HepG2 (cell line): ENCODE data around the gene DTWD2. TPM values are rescaled to one million over a fixed set of nuclear protein-coding genes. Genes with fewer than 3 reads are reported as not detected.
"Not testable (repeated sequence)": the region's sequence is repeated elsewhere in the genome, so short reads cannot be mapped to it uniquely, and the experiment has no call there.

Experiments
- ATAC-seq: fragments of 200-7000 bp; cut with Tn5 transposase; 3 replicates; pipeline ENCODE4 v1.9.1; 2020; ENCODE audit warnings: mild to moderate bottlenecking, moderate library complexity
- BruUV-seq: library from RNA; stranded (reverse); fragments of 400-500 nt; replicated peaks from 2 replicates; lab custom pipeline; 2021; lab: Mats Ljungman, UMichigan
- CTCF ChIA-PET: fragments of 300-600 bp; formaldehyde crosslinking; extraction: SDS; loops from one replicate; lab custom pipeline; 2021; ENCODE audit warnings: low total read pairs, inconsistent platforms, low intra/inter-chr PET ratio; lab: Yijun Ruan, JAX
- POLR2A ChIA-PET: fragments of 350-600 bp; sonication (Branson Sonifier 250); formaldehyde crosslinking; loops from one replicate; lab custom pipeline; 2020; ENCODE audit warnings: antibody characterized with exemption, inconsistent platforms; lab: Yijun Ruan, JAX
- DNase-seq: peaks from one replicate; pipeline ENCODE4 v3.0.0-alpha.2; 2015; ENCODE audit warnings: low spot score
- FAIRE-seq: peaks from 3 replicates; lab custom pipeline; 2011; peaks lifted over from hg19 to GRCh38; lab: Jason Lieb, UNC
- H2AFZ ChIP-seq: one replicate; pipeline ENCODE4 v1.6.1; 2011; ENCODE audit warnings: low read length, inconsistent platforms
- H3K27ac ChIP-seq: fragments of 300-600 bp; 3 replicates; pipeline ENCODE4 v1.8.0; 2011; ENCODE audit warnings: mixed run types, mild to moderate bottlenecking, mixed read lengths, low read length, inconsistent platforms; ENCODE audit not compliant: insufficient read depth; ENCODE audit errors: extremely low read length
- H3K27me3 ChIP-seq, 2 experiments: fragments of 200-600 bp in 1 of 2; 2 replicates in 1 of 2; 3 replicates in 1 of 2; pipeline versions ENCODE4 v1.6.0 to v1.8.0; 2011; ENCODE audit warnings: low read length in 2 of 2, mild to moderate bottlenecking in 2 of 2, moderate library complexity in 2 of 2, inconsistent platforms in 1 of 2; ENCODE audit not compliant: insufficient read depth in 2 of 2, control insufficient read depth in 1 of 2
- H3K36me3 ChIP-seq, 2 experiments: fragments of 200-600 bp in 1 of 2; replicated peaks in 1 of 2; 2 replicates in 1 of 2; 3 replicates in 1 of 2; pipeline versions ENCODE4 v1.5.1 to v1.8.0; 2011; ENCODE audit warnings: low read length in 2 of 2, inconsistent platforms in 1 of 2; ENCODE audit not compliant: insufficient read depth in 2 of 2, control insufficient read depth in 1 of 2
- H3K4me1 ChIP-seq: 2 replicates; pipeline ENCODE4 v1.5.1; 2012; ENCODE audit warnings: low read length, inconsistent platforms; ENCODE audit not compliant: insufficient read depth
- H3K4me2 ChIP-seq: 2 replicates; pipeline ENCODE4 v1.6.0; 2011; ENCODE audit warnings: low read depth, low read length, inconsistent platforms
- H3K4me3 ChIP-seq, 3 experiments: fragments of 200-600 bp in 1 of 3; sonication (generic), shearing (Covaris generic) in 1 of 3; replicated peaks in 1 of 3; 2 replicates each; pipeline ENCODE4 v1.5.1; 2011 to 2016; ENCODE audit warnings: low read length in 3 of 3, inconsistent platforms in 2 of 3, low read depth in 2 of 3, mild to moderate bottlenecking in 2 of 3, control low read depth in 1 of 3, mixed read lengths in 1 of 3; ENCODE audit not compliant: insufficient read depth in 1 of 3
- H3K79me2 ChIP-seq: one replicate; pipeline ENCODE4 v1.6.1; 2011; ENCODE audit warnings: low read length, inconsistent platforms; ENCODE audit not compliant: insufficient read depth
- H3K9ac ChIP-seq: 2 replicates; pipeline ENCODE4 v1.6.0; 2011; ENCODE audit warnings: mild to moderate bottlenecking, low read depth, low read length, inconsistent platforms; ENCODE audit not compliant: insufficient read depth
- H3K9me3 ChIP-seq: 2 replicates; pipeline ENCODE4 v1.5.1; 2012; ENCODE audit warnings: mild to moderate bottlenecking, low read length
- H4K20me1 ChIP-seq: 2 replicates; pipeline ENCODE4 v1.6.0; 2011; ENCODE audit warnings: inconsistent platforms, mild to moderate bottlenecking, low read length, moderate library complexity; ENCODE audit not compliant: insufficient read depth
- ARHGAP35 ChIP-seq: sonication (generic); formaldehyde crosslinking; IDR thresholded peaks from 2 replicates; pipeline ENCODE4 v1.9.0; 2022; ENCODE audit warnings: mild to moderate bottlenecking, inconsistent platforms, moderate library complexity, missing genetic modification reagents, borderline replicate concordance
- PAF1 ChIP-seq: IDR thresholded peaks from 2 replicates; pipeline ENCODE4 v1.6.1; 2016; ENCODE audit warnings: missing genetic modification reagents, missing compliant biosample characterization
- RBFOX2 ChIP-seq: fragments of 200-400 bp; formaldehyde crosslinking; IDR thresholded peaks from 2 replicates; pipeline ENCODE4 v1.6.1; 2017; ENCODE audit warnings: low read depth, mild to moderate bottlenecking, low read length
- WGBS: methylation state at CpG from one replicate; pipeline ENCODE4 v1.1.6; 2017; ENCODE audit warnings: low lambda C conversion rate; 5-methylcytosine and 5-hydroxymethylcytosine counted together
- in situ Hi-C: cut with HindIII; loops from 2 replicates; pipeline ENCODE4 v1.10.0; 2017; ENCODE audit warnings: low pct_unique_long_range_greater_than_20kb; ENCODE audit not compliant: extremely low pct_ligation_motif_present
- intact Hi-C: fragments of 100-400 bp; cut with micrococcal nuclease; formaldehyde crosslinking; loops from one replicate; pipeline ENCODE4 v1.10.0; 2022; ENCODE audit not compliant: unreplicated experiment
- polyA plus RNA-seq, 8 experiments: library from polyadenylated mRNA; depleted of rRNA in 3 of 8; stranded (reverse) in 7 of 8; unstranded in 1 of 8; fragments of >200 nt; fragmentation: Illumina TruSeq in 4 of 8; extraction: Trizol in 4 of 8; gene quantifications; 2 replicates each; pipeline versions ENCODE4 v1.2.1 to v1.2.3, GENCODE V29; 2011 to 2016; ENCODE audit warnings: low read depth in 4 of 8, missing spikeins in 1 of 8, mixed read lengths in 1 of 8; ENCODE audit not compliant: insufficient read depth in 1 of 8
- total RNA-seq, 5 experiments: library from RNA; depleted of rRNA; stranded (reverse); fragments of >200 nt; fragmentation: Illumina TruSeq; extraction: Trizol; gene quantifications; 2 replicates each; pipeline ENCODE4 v1.2.3, GENCODE V29; 2016; ENCODE audit warnings: low read depth in 1 of 5
- TF ChIP-seq, protein P1 (sequence below): sonication (generic); formaldehyde crosslinking; IDR thresholded peaks from 2 replicates; pipeline ENCODE4 v1.4.0; 2020; ENCODE audit warnings: missing genetic modification reagents, mild to moderate bottlenecking, borderline replicate concordance
- TF ChIP-seq, protein P2 (sequence below): sonication (generic); formaldehyde crosslinking; IDR thresholded peaks from 2 replicates; pipeline ENCODE4 v1.5.1; 2020; ENCODE audit warnings: mild to moderate bottlenecking, missing genetic modification reagents, moderate library complexity

The DTWD2 gene
- total and polyA plus RNA-seq, 2 of the 13 experiments (the other 11 are each of a cell fraction or from before 2014, with no cell fraction given), result 1.6 to 6.0 TPM

DNA sequence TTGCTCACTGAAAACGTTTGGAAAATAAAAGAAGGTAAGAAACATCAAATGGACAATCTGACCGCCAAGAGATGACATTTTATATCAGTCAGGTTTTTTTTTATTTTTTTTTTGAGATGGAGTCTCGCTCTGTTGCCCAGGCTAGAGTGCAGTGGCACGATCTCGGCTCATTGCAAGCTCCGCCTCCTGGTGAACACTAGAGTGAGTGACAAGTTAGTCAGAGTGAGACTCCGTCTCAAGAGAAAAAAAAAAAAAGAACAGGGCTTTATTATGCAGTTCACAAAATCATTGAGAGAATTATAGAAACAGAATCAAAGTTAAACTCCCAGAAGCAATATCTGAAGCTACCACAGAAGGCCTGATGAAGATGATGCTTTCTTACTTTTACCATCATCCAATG is 70.1 kb downstream of the DTWD2 start (continued):
- TF ChIP-seq ARHGAP35 (CRISPR knock-in tag), result no peak
- TF ChIP-seq, all 625 proteins: peak for 0

- ATAC-seq, H3K27ac ChIP-seq, H3K9me3 ChIP-seq, in situ Hi-C loops, POLR2A ChIA-PET, H3K4me2 ChIP-seq, FAIRE-seq, H2AFZ ChIP-seq, CTCF ChIA-PET, H3K4me1 ChIP-seq, H3K27me3 ChIP-seq, BruUV-seq, intact Hi-C loops, H4K20me1 ChIP-seq, H3K4me3 ChIP-seq, DNase-seq, H3K36me3 ChIP-seq, H3K9ac ChIP-seq, H3K79me2 ChIP-seq: not testable (repeated sequence)
- TF ChIP-seq, protein P1, sequence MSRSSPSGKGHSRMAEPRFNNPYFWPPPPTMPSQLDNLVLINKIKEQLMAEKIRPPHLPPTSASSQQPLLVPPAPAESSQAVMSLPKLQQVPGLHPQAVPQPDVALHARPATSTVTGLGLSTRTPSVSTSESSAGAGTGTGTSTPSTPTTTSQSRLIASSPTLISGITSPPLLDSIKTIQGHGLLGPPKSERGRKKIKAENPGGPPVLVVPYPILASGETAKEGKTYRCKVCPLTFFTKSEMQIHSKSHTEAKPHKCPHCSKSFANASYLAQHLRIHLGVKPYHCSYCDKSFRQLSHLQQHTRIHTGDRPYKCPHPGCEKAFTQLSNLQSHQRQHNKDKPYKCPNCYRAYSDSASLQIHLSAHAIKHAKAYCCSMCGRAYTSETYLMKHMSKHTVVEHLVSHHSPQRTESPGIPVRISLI (CRISPR knock-in tag), result 0 out of 2 replicates have a peak, but pooled peaks have one; percentile 45
- WGBS, result 79% methylated on average over 5 of the region's 5 CpGs
Measured at GRCh38 chr5:118907536-118907935, 80.8 kb downstream of the DTWD2 start.

DNA sequence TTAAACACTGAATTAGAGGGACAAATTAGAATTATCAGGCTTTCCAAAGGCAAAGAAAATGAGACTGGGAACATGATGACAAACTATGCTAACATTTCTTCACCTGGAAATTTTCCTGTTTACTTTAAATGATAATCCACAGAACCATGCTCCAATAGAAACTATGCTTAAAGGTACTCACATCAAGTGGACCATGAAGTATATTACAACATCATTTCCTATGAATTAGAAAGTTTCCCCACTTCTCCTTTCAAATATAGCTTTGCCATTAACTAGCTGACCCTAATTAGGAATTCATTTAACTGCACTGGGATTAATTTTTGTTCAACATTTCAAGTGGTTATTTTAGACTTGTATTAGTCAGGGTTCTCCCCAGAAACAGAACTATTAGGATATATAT is 81.4 kb downstream of the DTWD2 start:
- ATAC-seq (no peak), DNase-seq (no peak), FAIRE-seq (no peak)
- Histone ChIP-seq H3K9ac (no peak overlapping the region), H4K20me1 (no peaks in the 10 kb centered on the region), H3K4me1 (no peaks in the 10 kb centered on the region), H3K9me3 (no peaks in the 10 kb centered on the region), H3K27me3 (no peaks in the 10 kb centered on the region), H3K79me2 (no peaks in the 10 kb centered on the region), H3K4me2 (no peak overlapping the region), H3K4me3 (no peak overlapping the region), H3K27ac (no peak overlapping the region), H3K36me3 (no peaks in the 10 kb centered on the region), H2AFZ (no peak overlapping the region)
- CTCF ChIA-PET, result no interaction called here
- in situ Hi-C loops, result no loop called here
- TF ChIP-seq PAF1 (CRISPR knock-in tag) (no peak), RBFOX2 (no peak)
- TF ChIP-seq, protein P2, sequence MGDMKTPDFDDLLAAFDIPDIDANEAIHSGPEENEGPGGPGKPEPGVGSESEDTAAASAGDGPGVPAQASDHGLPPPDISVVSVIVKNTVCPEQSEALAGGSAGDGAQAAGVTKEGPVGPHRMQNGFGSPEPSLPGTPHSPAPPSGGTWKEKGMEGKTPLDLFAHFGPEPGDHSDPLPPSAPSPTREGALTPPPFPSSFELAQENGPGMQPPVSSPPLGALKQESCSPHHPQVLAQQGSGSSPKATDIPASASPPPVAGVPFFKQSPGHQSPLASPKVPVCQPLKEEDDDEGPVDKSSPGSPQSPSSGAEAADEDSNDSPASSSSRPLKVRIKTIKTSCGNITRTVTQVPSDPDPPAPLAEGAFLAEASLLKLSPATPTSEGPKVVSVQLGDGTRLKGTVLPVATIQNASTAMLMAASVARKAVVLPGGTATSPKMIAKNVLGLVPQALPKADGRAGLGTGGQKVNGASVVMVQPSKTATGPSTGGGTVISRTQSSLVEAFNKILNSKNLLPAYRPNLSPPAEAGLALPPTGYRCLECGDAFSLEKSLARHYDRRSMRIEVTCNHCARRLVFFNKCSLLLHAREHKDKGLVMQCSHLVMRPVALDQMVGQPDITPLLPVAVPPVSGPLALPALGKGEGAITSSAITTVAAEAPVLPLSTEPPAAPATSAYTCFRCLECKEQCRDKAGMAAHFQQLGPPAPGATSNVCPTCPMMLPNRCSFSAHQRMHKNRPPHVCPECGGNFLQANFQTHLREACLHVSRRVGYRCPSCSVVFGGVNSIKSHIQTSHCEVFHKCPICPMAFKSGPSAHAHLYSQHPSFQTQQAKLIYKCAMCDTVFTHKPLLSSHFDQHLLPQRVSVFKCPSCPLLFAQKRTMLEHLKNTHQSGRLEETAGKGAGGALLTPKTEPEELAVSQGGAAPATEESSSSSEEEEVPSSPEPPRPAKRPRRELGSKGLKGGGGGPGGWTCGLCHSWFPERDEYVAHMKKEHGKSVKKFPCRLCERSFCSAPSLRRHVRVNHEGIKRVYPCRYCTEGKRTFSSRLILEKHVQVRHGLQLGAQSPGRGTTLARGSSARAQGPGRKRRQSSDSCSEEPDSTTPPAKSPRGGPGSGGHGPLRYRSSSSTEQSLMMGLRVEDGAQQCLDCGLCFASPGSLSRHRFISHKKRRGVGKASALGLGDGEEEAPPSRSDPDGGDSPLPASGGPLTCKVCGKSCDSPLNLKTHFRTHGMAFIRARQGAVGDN (CRISPR knock-in tag), result no peak
- intact Hi-C loops, result no loop called here
- no TSS peak for BruUV-seq
- POLR2A ChIA-PET, result no interaction called here
